Neural crest cell (in vitro differentiated cells): ENCODE results near the gene CHAT. TPM values are rescaled to one million over a fixed set of nuclear protein-coding genes. Genes with fewer than 3 reads are reported as not detected.

ENCODE experiments used
- DNase-seq: peaks from one replicate; pipeline ENCODE4 v3.0.0; 2021; ENCODE audit warnings: low read depth, mixed read lengths, low spot score
- H3K27ac Mint-ChIP-seq: one replicate; pipeline ENCODE4 v1.8.0; 2021; ENCODE audit warnings: mild to moderate bottlenecking, mixed read lengths; ENCODE audit not compliant: unreplicated experiment
- H3K27me3 Mint-ChIP-seq: 2 replicates; pipeline ENCODE4 v1.8.0; 2021; ENCODE audit warnings: low read depth, mild to moderate bottlenecking, mixed read lengths
- H3K36me3 Mint-ChIP-seq: 2 replicates; pipeline ENCODE4 v1.8.0; 2021; ENCODE audit warnings: low read depth, mild to moderate bottlenecking, mixed read lengths
- H3K4me1 Mint-ChIP-seq: 2 replicates; pipeline ENCODE4 v1.8.0; 2021; ENCODE audit warnings: mixed read lengths
- H3K4me3 Mint-ChIP-seq: one replicate; pipeline ENCODE4 v1.8.0; 2021; ENCODE audit warnings: mild to moderate bottlenecking, mixed read lengths
- H3K9me3 Mint-ChIP-seq: 2 replicates; pipeline ENCODE4 v1.8.0; 2021; ENCODE audit warnings: mixed read lengths
- CTCF ChIP-seq: fragments of 200-600 bp; sonication (generic); conservative IDR thresholded peaks from 2 replicates; pipeline ENCODE4 v1.5.0; 2021; ENCODE audit warnings: antibody characterized with exemption, mild to moderate bottlenecking
- total RNA-seq: library from RNA; stranded (reverse); gene quantifications from 2 replicates; pipeline ENCODE4 v1.2.1, GENCODE V29; 2021

The CHAT gene
- total RNA-seq, 1 donor from 2014 or later: 2.7 TPM

GRCh38 chr10:49698679-49699078 is 84.8 kb downstream of the CHAT start:
- H3K9me3 Mint-ChIP-seq: no peaks in the 10 kb centered on the region
- H3K27ac Mint-ChIP-seq: no peak overlapping the region
- H3K36me3 Mint-ChIP-seq: no peaks in the 10 kb centered on the region
- H3K4me1 Mint-ChIP-seq: no peaks in the 10 kb centered on the region
- no peak for DNase-seq
- no peak for TF ChIP-seq CTCF
- no peak overlapping the region for H3K4me3 Mint-ChIP-seq
- H3K27me3 Mint-ChIP-seq: peaks cover 25% of the 10 kb centered on the region

GRCh38 chr10:49700211-49700610 is 86.4 kb downstream of the CHAT start:
- no peak overlapping the region for H3K4me3 Mint-ChIP-seq
- no peaks in the 10 kb centered on the region for H3K36me3 Mint-ChIP-seq
- no peak for TF ChIP-seq CTCF
- H3K27me3 Mint-ChIP-seq: peaks cover 19% of the 10 kb centered on the region
- DNase-seq: no peak
- H3K9me3 Mint-ChIP-seq: peaks cover 3% of the 10 kb centered on the region
- H3K4me1 Mint-ChIP-seq: no peaks in the 10 kb centered on the region
- no peak overlapping the region for H3K27ac Mint-ChIP-seq

GRCh38 chr10:49700997-49701396 is 87.2 kb downstream of the CHAT start:
- H3K27me3 Mint-ChIP-seq: peaks cover 19% of the 10 kb centered on the region
- no peak for TF ChIP-seq CTCF
- H3K27ac Mint-ChIP-seq: no peak overlapping the region
- H3K4me1 Mint-ChIP-seq: no peaks in the 10 kb centered on the region
- H3K9me3 Mint-ChIP-seq: peaks cover 3% of the 10 kb centered on the region
- no peaks in the 10 kb centered on the region for H3K36me3 Mint-ChIP-seq
- no peak for DNase-seq
- no peak overlapping the region for H3K4me3 Mint-ChIP-seq

GRCh38 chr10:49707585-49707984 is 93.7 kb downstream of the CHAT start:
- Mint-ChIP-seq H3K36me3 (no peaks in the 10 kb centered on the region), H3K4me3 (no peak overlapping the region), H3K27ac (no peak overlapping the region), H3K27me3 (peaks cover 13% of the 10 kb centered on the region), H3K4me1 (peaks cover 14% of the 10 kb centered on the region), H3K9me3 (peaks cover 3% of the 10 kb centered on the region)
- no peak for TF ChIP-seq CTCF
- no peak for DNase-seq

- H3K27me3 Mint-ChIP-seq: peaks cover 16% of the 10 kb centered on the region
- H3K4me3 Mint-ChIP-seq: no peak overlapping the region
- no peak for TF ChIP-seq CTCF
- no peak overlapping the region for H3K27ac Mint-ChIP-seq
- peaks cover 5% of the 10 kb centered on the region for H3K9me3 Mint-ChIP-seq
- H3K4me1 Mint-ChIP-seq: peaks cover 14% of the 10 kb centered on the region
- H3K36me3 Mint-ChIP-seq: peaks cover 3% of the 10 kb centered on the region
- no peak for DNase-seq
These were observed 96.1 kb downstream of the CHAT start for GRCh38 chr10:49709934-49710333.

- Mint-ChIP-seq H3K27me3 (peaks cover 13% of the 10 kb centered on the region), H3K9me3 (peaks cover 3% of the 10 kb centered on the region), H3K4me1 (peaks cover 14% of the 10 kb centered on the region), H3K4me3 (no peak overlapping the region), H3K36me3 (peaks cover 3% of the 10 kb centered on the region), H3K27ac (no peak overlapping the region)
- no peak for DNase-seq
- no peak for TF ChIP-seq CTCF
These were observed 97.1 kb downstream of the CHAT start for GRCh38 chr10:49710966-49711365.
